ENCODE data around the gene CPNE5. TPM values are rescaled to one million over a fixed set of nuclear protein-coding genes. Genes with fewer than 3 reads are reported as not detected.

The CPNE5 gene
- total RNA-seq, 1 donor from 2014 or later = 24.9 TPM

DNA sequence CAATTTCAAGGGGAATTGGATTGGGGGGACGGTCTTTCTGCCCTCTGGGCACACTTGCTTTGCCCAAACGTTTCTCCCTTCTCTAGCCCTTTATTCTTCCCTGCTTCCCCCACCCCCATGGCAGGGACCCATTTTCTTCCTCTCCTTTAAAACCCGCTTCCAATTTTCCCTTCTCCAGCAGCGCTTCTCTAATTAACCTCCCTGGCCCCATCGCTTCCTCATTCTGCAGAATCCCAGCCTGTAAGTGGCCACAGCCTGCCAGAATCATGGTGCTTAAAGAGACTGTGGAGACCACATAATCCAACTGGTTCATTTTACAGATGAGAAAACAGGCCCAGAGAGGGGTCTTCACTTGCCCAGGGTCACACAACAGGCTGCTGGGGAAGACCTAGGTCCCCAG lies 61.4 kb downstream of the CPNE5 start:
- TF ChIP-seq, protein P1, sequence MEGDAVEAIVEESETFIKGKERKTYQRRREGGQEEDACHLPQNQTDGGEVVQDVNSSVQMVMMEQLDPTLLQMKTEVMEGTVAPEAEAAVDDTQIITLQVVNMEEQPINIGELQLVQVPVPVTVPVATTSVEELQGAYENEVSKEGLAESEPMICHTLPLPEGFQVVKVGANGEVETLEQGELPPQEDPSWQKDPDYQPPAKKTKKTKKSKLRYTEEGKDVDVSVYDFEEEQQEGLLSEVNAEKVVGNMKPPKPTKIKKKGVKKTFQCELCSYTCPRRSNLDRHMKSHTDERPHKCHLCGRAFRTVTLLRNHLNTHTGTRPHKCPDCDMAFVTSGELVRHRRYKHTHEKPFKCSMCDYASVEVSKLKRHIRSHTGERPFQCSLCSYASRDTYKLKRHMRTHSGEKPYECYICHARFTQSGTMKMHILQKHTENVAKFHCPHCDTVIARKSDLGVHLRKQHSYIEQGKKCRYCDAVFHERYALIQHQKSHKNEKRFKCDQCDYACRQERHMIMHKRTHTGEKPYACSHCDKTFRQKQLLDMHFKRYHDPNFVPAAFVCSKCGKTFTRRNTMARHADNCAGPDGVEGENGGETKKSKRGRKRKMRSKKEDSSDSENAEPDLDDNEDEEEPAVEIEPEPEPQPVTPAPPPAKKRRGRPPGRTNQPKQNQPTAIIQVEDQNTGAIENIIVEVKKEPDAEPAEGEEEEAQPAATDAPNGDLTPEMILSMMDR (IDR thresholded peaks at IDR 0.05; ENCODE audit: unreplicated experiment) = no peak
- DNase-seq (ENCODE audit: low spot score) = no peak
- no peak overlapping the region for H3K4me3 Mint-ChIP-seq (ENCODE audit: unreplicated experiment)
- peaks cover 16% of the 10 kb centered on the region for H3K4me1 Mint-ChIP-seq (ENCODE audit: unreplicated experiment)
- H3K27ac Mint-ChIP-seq (ENCODE audit: unreplicated experiment) = no peak overlapping the region
- peaks cover 33% of the 10 kb centered on the region for H3K36me3 Mint-ChIP-seq (ENCODE audit: low read depth, unreplicated experiment)
- H3K9me3 Mint-ChIP-seq (ENCODE audit: unreplicated experiment) = no peaks in the 10 kb centered on the region
- H3K27me3 Mint-ChIP-seq (ENCODE audit: unreplicated experiment) = peaks cover 3% of the 10 kb centered on the region

DNA sequence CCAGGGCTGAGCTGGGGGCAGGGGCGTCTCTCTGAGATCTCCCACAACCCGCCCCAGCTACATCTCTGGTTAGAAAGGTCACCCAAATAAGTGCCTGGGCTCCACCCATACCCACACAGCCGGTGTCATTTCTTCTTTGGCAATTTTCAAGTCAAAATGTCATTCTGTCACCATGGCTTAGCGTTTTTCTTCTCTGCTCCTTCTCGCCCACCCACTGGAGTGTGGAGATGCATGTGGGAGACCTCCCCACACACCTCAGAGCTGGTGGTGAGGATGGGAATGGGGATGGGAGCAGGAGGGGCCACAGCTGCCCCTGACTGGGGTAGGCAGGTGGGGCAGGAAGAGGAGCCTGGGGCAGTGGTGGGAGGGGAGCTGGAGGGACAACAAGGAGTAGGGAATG lies 63.1 kb downstream of the CPNE5 start:
- Mint-ChIP-seq H3K4me3 (ENCODE audit: unreplicated experiment) (no peak overlapping the region), H3K36me3 (ENCODE audit: low read depth, unreplicated experiment) (peaks cover 31% of the 10 kb centered on the region), H3K27me3 (ENCODE audit: unreplicated experiment) (peaks cover 3% of the 10 kb centered on the region), H3K9me3 (ENCODE audit: unreplicated experiment) (no peaks in the 10 kb centered on the region), H3K4me1 (ENCODE audit: unreplicated experiment) (peaks cover 25% of the 10 kb centered on the region), H3K27ac (ENCODE audit: unreplicated experiment) (no peak overlapping the region)
- DNase-seq (ENCODE audit: low spot score) = no peak
- TF ChIP-seq, protein P1 (IDR thresholded peaks at IDR 0.05; ENCODE audit: unreplicated experiment) = no peak

DNA sequence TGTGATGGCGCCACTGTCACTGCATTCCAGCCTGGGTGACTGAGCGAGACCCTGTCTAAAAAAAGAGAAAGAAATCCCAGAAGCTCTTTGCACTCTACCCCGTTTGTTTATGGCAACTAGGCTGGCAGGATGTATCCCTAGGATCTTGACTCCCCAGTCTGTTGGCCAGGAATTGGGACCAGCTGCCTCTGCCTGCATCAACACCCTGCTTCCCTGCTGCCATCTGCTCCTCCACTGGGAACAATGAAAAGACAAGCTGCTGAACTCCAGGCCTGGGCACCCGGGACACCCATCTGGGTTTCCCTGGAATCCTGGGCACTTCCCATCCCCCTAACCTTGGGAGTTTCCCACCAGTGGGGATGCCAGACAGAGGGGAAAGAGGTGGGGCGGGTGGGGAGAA lies 64.9 kb downstream of the CPNE5 start:
- H3K27ac Mint-ChIP-seq (ENCODE audit: unreplicated experiment) = no peak overlapping the region
- H3K36me3 Mint-ChIP-seq (ENCODE audit: low read depth, unreplicated experiment) = peaks cover 33% of the 10 kb centered on the region
- H3K4me3 Mint-ChIP-seq (ENCODE audit: unreplicated experiment) = no peak overlapping the region
- DNase-seq (ENCODE audit: low spot score) = no peak
- peaks cover 43% of the 10 kb centered on the region for H3K4me1 Mint-ChIP-seq (ENCODE audit: unreplicated experiment)
- peaks cover 11% of the 10 kb centered on the region for H3K27me3 Mint-ChIP-seq (ENCODE audit: unreplicated experiment)
- TF ChIP-seq, protein P1 (IDR thresholded peaks at IDR 0.05; ENCODE audit: unreplicated experiment) = no peak
- H3K9me3 Mint-ChIP-seq (ENCODE audit: unreplicated experiment) = no peaks in the 10 kb centered on the region

DNA sequence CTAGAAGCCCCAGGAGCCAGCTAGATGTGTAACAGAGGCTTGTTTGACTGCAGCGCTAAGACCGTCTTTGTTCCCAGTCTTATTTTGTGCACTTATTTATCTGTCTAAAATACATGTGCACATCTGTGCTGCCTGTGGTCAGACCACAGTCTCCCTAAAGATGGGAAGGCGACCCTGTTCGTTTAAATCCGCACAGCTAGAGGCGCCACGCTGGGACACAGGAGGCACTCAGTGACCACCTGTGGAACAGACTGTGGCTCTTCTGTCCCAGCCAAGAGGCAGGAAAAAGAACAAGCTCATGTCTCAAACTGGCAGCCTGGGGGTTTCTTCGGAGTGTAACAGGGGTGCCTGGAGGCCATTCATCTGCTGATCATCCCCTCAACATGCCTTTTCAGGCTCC lies 66.8 kb downstream of the CPNE5 start:
- no peak for DNase-seq (ENCODE audit: low spot score)
- Mint-ChIP-seq H3K36me3 (ENCODE audit: low read depth, unreplicated experiment) (peaks cover 33% of the 10 kb centered on the region), H3K27ac (ENCODE audit: unreplicated experiment) (no peak overlapping the region), H3K9me3 (ENCODE audit: unreplicated experiment) (no peaks in the 10 kb centered on the region), H3K27me3 (ENCODE audit: unreplicated experiment) (peaks cover 11% of the 10 kb centered on the region), H3K4me3 (ENCODE audit: unreplicated experiment) (no peak overlapping the region), H3K4me1 (ENCODE audit: unreplicated experiment) (peaks cover 40% of the 10 kb centered on the region)
- TF ChIP-seq, protein P1 (IDR thresholded peaks at IDR 0.05; ENCODE audit: unreplicated experiment) = no peak

DNA sequence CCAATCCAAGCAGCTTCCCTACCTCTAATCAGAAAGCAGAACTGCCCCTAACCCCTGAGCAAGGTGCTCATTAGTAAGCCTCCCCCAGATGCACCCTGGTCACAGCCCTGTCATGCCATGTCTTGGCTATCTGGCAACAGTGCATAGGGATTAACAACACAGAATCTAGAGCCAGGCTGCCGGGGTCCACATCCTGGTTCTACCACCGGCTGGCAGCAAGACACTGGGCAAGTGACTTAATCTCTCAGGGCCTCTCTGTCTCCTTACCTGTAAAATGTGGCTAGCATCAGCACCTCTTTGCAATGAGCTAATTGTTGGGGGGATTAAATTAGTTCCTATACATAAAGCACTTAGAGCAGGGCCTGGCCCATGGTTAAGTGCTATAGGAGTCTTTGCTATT lies 68.1 kb downstream of the CPNE5 start:
- TF ChIP-seq, protein P1 (IDR thresholded peaks at IDR 0.05; ENCODE audit: unreplicated experiment) = no peak
- H3K4me1 Mint-ChIP-seq (ENCODE audit: unreplicated experiment) = peaks cover 35% of the 10 kb centered on the region
- no peak overlapping the region for H3K4me3 Mint-ChIP-seq (ENCODE audit: unreplicated experiment)
- peak overlapping the region; percentile 70 for H3K27ac Mint-ChIP-seq (ENCODE audit: unreplicated experiment)
- peaks cover 27% of the 10 kb centered on the region for H3K36me3 Mint-ChIP-seq (ENCODE audit: low read depth, unreplicated experiment)
- H3K27me3 Mint-ChIP-seq (ENCODE audit: unreplicated experiment) = peaks cover 11% of the 10 kb centered on the region
- no peaks in the 10 kb centered on the region for H3K9me3 Mint-ChIP-seq (ENCODE audit: unreplicated experiment)
- no peak for DNase-seq (ENCODE audit: low spot score)
